ENCODE data around the gene SLC30A2.

DNA sequence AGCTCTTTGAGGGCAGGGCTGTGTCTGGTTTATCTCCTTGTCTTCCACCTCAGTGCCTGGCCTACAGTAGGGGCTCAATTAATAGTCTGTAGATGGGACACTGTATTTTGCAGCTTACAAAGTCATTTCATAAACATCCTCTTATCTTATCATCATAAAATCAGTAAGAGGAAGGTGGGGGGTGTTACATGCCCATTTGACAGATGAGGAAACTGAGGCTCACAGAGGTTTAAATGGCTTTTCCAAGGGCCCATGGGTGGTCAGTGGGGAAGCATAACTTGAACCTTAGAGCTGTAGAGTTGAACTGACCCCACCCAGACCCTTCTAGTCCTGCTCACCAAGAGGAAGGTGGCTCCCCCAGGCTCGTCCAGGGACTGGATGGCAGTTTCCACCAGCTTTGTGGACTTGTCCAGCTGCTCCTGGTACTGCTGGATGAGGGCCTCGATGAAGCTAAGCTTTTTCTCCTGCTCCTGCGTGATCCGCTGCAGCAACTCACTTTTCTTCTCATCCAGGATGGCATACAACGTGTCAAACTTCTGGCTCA is 12.2 kb upstream of the SLC30A2 start:
- TF ChIP-seq, protein P1, sequence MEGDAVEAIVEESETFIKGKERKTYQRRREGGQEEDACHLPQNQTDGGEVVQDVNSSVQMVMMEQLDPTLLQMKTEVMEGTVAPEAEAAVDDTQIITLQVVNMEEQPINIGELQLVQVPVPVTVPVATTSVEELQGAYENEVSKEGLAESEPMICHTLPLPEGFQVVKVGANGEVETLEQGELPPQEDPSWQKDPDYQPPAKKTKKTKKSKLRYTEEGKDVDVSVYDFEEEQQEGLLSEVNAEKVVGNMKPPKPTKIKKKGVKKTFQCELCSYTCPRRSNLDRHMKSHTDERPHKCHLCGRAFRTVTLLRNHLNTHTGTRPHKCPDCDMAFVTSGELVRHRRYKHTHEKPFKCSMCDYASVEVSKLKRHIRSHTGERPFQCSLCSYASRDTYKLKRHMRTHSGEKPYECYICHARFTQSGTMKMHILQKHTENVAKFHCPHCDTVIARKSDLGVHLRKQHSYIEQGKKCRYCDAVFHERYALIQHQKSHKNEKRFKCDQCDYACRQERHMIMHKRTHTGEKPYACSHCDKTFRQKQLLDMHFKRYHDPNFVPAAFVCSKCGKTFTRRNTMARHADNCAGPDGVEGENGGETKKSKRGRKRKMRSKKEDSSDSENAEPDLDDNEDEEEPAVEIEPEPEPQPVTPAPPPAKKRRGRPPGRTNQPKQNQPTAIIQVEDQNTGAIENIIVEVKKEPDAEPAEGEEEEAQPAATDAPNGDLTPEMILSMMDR (IDR thresholded peaks at IDR 0.05), result no peak
- no peak for TF ChIP-seq REST (IDR thresholded peaks at IDR 0.05; ENCODE audit: insufficient read depth in 1 of 2, low read depth in 2 of 2, low read length in 1 of 2)
